ENCODE results near the gene COX17. TPM values are rescaled to one million over a fixed set of nuclear protein-coding genes. Genes with fewer than 3 reads are reported as not detected.

COX17 gene
- total and polyA plus RNA-seq, 2 donors (not counting 3 experiments of a cell fraction or from before 2014, with no cell fraction given) = 19.8 to 37.6 TPM

GRCh38 chr3:119631516-119631915 lies 45.7 kb downstream of the COX17 start:
- no peaks in the 10 kb centered on the region for H3K27me3 ChIP-seq (ENCODE audit: control insufficient read depth in 2 of 2, insufficient read depth in 2 of 2, low read length in 2 of 2)
- H3K27ac ChIP-seq (ENCODE audit: insufficient read depth, low read depth, low read length) = no peak overlapping the region
- intact Hi-C loops (cut with micrococcal nuclease) (no loop called here), dilution Hi-C loops (cut with MboI; ENCODE audit: extremely low pct_ligation_motif_present, low sequenced_read_pairs) (no loop called here)
- no peak overlapping the region for H3K4me3 ChIP-seq (replicated peaks in 1 of 3; ENCODE audit: insufficient read depth in 1 of 3, low read depth in 1 of 3, low read length in 3 of 3)
- ChIA-PET POLR2A (no interaction called here), CTCF (interaction anchor here (1.1 kb wide), 1 partner anchor 19 kb away, joined by 4 read pairs; no protein-coding TSS in a partner anchor)
- no peaks in the 10 kb centered on the region for H3K79me2 ChIP-seq (ENCODE audit: control insufficient read depth, insufficient read depth, low read length)
- no peak overlapping the region for H3K4me2 ChIP-seq (ENCODE audit: insufficient read depth, low read length)
- no TSS peak for BruUV-seq (replicated peaks)
- no peaks in the 10 kb centered on the region for H3K36me3 ChIP-seq (ENCODE audit: control insufficient read depth in 2 of 2, extremely low read depth in 1 of 2, insufficient read depth in 2 of 2, low read length in 2 of 2)
- no peak overlapping the region for H2AFZ ChIP-seq (ENCODE audit: low read depth, low read length)
- FAIRE-seq (no peak), DNase-seq (ENCODE audit: low read depth, low spot score) (no peak)
- peaks cover 28% of the 10 kb centered on the region for H3K4me1 ChIP-seq (ENCODE audit: control insufficient read depth, extremely low read depth, insufficient read depth, low read length)
- H4K20me1 ChIP-seq (replicated peaks; ENCODE audit: control insufficient read depth, extremely low read depth, insufficient read depth, low read length) = no peaks in the 10 kb centered on the region
- TF ChIP-seq POLR2AphosphoS5 (IDR thresholded peaks at IDR 0.05; ENCODE audit: insufficient read depth, low read depth, low read length) = no peak
- TF ChIP-seq FOS (IDR thresholded peaks at IDR 0.05; ENCODE audit: borderline replicate concordance, insufficient read depth, low read length) = no peak
- TF ChIP-seq MYC (IDR thresholded peaks at IDR 0.05; ENCODE audit: low read depth, low read length) = no peak
- TF ChIP-seq JUN (IDR thresholded peaks at IDR 0.05; ENCODE audit: borderline replicate concordance, insufficient read depth, insufficient read length, low read depth) = no peak
- TF ChIP-seq, protein P1, sequence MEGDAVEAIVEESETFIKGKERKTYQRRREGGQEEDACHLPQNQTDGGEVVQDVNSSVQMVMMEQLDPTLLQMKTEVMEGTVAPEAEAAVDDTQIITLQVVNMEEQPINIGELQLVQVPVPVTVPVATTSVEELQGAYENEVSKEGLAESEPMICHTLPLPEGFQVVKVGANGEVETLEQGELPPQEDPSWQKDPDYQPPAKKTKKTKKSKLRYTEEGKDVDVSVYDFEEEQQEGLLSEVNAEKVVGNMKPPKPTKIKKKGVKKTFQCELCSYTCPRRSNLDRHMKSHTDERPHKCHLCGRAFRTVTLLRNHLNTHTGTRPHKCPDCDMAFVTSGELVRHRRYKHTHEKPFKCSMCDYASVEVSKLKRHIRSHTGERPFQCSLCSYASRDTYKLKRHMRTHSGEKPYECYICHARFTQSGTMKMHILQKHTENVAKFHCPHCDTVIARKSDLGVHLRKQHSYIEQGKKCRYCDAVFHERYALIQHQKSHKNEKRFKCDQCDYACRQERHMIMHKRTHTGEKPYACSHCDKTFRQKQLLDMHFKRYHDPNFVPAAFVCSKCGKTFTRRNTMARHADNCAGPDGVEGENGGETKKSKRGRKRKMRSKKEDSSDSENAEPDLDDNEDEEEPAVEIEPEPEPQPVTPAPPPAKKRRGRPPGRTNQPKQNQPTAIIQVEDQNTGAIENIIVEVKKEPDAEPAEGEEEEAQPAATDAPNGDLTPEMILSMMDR (IDR thresholded peaks at IDR 0.05; ENCODE audit: extremely low read depth in 1 of 2, insufficient read depth in 1 of 2, low read depth in 1 of 2, low read length in 2 of 2) = no peak
- no peaks in the 10 kb centered on the region for H3K9me1 ChIP-seq (replicated peaks; ENCODE audit: control insufficient read depth, extremely low read depth, insufficient read depth, low read length)
- H3K9ac ChIP-seq (replicated peaks; ENCODE audit: extremely low read depth, insufficient read depth, low read length) = no peak overlapping the region
- H3K9me3 ChIP-seq (replicated peaks; ENCODE audit: control insufficient read depth, insufficient read depth, low read length) = no peaks in the 10 kb centered on the region

GRCh38 chr3:119630880-119631329 lies 46.3 kb downstream of the COX17 start:
- POLR2A ChIA-PET = no interaction called here

More at GRCh38 chr3:119630880-119631329, 46.3 kb downstream of the COX17 start:
- intact Hi-C loops (cut with micrococcal nuclease) (no loop called here), dilution Hi-C loops (cut with MboI; ENCODE audit: extremely low pct_ligation_motif_present, low sequenced_read_pairs) (no loop called here)
- Histone ChIP-seq H3K36me3 (ENCODE audit: control insufficient read depth in 2 of 2, extremely low read depth in 1 of 2, insufficient read depth in 2 of 2, low read length in 2 of 2) (no peaks in the 10 kb centered on the region), H3K9ac (replicated peaks; ENCODE audit: extremely low read depth, insufficient read depth, low read length) (no peak overlapping the region), H3K4me3 (replicated peaks in 1 of 3; ENCODE audit: insufficient read depth in 1 of 3, low read depth in 1 of 3, low read length in 3 of 3) (no peak overlapping the region), H3K27me3 (ENCODE audit: control insufficient read depth in 2 of 2, insufficient read depth in 2 of 2, low read length in 2 of 2) (no peaks in the 10 kb centered on the region), H3K9me3 (replicated peaks; ENCODE audit: control insufficient read depth, insufficient read depth, low read length) (no peaks in the 10 kb centered on the region), H3K27ac (ENCODE audit: insufficient read depth, low read depth, low read length) (peak overlapping the region; percentile 29), H4K20me1 (replicated peaks; ENCODE audit: control insufficient read depth, extremely low read depth, insufficient read depth, low read length) (no peaks in the 10 kb centered on the region), H2AFZ (ENCODE audit: low read depth, low read length) (peak overlapping the region; percentile 95), H3K4me1 (ENCODE audit: control insufficient read depth, extremely low read depth, insufficient read depth, low read length) (peaks cover 22% of the 10 kb centered on the region), H3K4me2 (ENCODE audit: insufficient read depth, low read length) (no peak overlapping the region), H3K79me2 (ENCODE audit: control insufficient read depth, insufficient read depth, low read length) (no peaks in the 10 kb centered on the region), H3K9me1 (replicated peaks; ENCODE audit: control insufficient read depth, extremely low read depth, insufficient read depth, low read length) (no peaks in the 10 kb centered on the region)
- CTCF ChIA-PET = interaction anchor here (0.9 to 1.1 kb wide), 4 partner anchors 11 to 46 kb away, joined by 3 to 4 read pairs (median 3); partner anchors contain the start of gene COX17
- no TSS peak for BruUV-seq (replicated peaks)
- no peak for DNase-seq (ENCODE audit: low read depth, low spot score)
- no peak for FAIRE-seq
- TF ChIP-seq EZH2 (IDR thresholded peaks at IDR 0.05; ENCODE audit: borderline replicate concordance, low read depth, low read length, severe bottlenecking) (no peak), POLR2A (IDR thresholded peaks at IDR 0.05; ENCODE audit: low read depth, low read length) (no peak), POLR2AphosphoS5 (IDR thresholded peaks at IDR 0.05; ENCODE audit: insufficient read depth, low read depth, low read length) (no peak), MYC (IDR thresholded peaks at IDR 0.05; ENCODE audit: low read depth, low read length) (no peak), JUN (IDR thresholded peaks at IDR 0.05; ENCODE audit: borderline replicate concordance, insufficient read depth, insufficient read length, low read depth) (no peak), GATA2 (IDR thresholded peaks at IDR 0.05; ENCODE audit: insufficient read depth, insufficient read length, low read depth, low read length) (no peak), FOS (IDR thresholded peaks at IDR 0.05; ENCODE audit: borderline replicate concordance, insufficient read depth, low read length) (no peak), MAX (IDR thresholded peaks at IDR 0.05; ENCODE audit: insufficient read depth, insufficient read length) (no peak)
- TF ChIP-seq, protein P1 (IDR thresholded peaks at IDR 0.05; ENCODE audit: extremely low read depth in 1 of 2, insufficient read depth in 1 of 2, low read depth in 1 of 2, low read length in 2 of 2) = no peak
